ENCODE data around the gene KIF1C. TPM values are rescaled to one million over a fixed set of nuclear protein-coding genes. Genes with fewer than 3 reads are reported as not detected.

The KIF1C gene
- total and polyA plus RNA-seq, 9 of the 15 experiments (the other 6 are each of a cell fraction or from before 2014, with no cell fraction given) = 0.38 to 68.4 (median 25.1) TPM

GRCh38 chr17:4969047-4969550, 28.7 kb upstream of the KIF1C start (continued):
- TF ChIP-seq ZNF407 (IDR thresholded peaks at IDR 0.05; ENCODE audit: low read depth) = no peak
- TF ChIP-seq ZNF592 (IDR thresholded peaks at IDR 0.05) = 0 out of 2 replicates have a peak, but pooled peaks have one; percentile 25
- TF ChIP-seq NFATC3 (IDR thresholded peaks at IDR 0.05) = peak; percentile 86
- no peak for TF ChIP-seq TBP (optimal IDR thresholded peaks at IDR 0.05; ENCODE audit: low read depth, low read length)

Measured in K562 (cell line).